Fibroblast of skin of right quadriceps (primary cell): Measurements from ENCODE around the gene ANKRD16.
"Not testable (repeated sequence)": the region's sequence is repeated elsewhere in the genome, so short reads cannot be mapped to it uniquely, and the experiment has no call there.

Experiments used
- DNase-seq: peaks from one replicate; pipeline ENCODE4 v3.0.0-alpha.2; 2013

Gene ANKRD16

DNA sequence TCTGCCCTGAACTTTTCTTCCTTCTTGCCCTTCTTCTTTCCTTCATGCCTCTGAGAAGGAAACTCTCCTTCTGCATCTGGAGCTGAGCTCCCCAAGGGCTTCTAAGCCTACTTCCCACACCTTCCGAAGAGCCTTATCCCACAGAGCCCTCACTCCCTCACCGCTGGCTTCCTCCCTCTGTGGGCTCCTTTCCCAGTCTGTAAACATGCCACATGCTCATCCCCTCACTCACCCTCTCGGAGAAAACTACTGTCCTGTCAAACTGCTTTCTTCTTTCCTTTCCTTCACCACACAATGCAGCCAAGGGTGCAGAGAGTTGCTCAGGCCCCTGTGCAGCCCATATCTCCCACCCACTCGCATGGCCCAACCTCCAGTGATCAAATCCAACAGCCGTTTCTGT, 18.1 kb downstream of the ANKRD16 start:
- DNase-seq, result no peak

DNA sequence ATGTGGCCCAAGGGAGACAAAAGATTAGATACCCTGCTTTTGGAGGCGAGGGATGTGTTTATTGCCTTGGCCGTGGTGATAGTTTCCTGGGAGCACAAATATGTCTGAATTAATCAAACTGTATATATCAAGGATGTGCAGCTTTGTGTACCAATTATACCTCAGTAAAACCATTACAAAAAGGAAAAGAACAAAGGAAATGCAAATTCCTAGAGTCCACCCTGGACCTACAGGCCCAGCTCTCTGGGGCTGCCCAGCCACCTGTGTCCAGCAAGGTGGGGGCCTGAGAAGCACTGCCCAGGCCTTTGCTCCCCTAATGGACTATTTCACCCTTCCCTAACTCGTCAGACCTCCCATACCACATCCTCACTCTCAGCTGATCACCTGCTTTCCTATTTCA, 20.5 kb downstream of the ANKRD16 start:
- no peak for DNase-seq

DNA sequence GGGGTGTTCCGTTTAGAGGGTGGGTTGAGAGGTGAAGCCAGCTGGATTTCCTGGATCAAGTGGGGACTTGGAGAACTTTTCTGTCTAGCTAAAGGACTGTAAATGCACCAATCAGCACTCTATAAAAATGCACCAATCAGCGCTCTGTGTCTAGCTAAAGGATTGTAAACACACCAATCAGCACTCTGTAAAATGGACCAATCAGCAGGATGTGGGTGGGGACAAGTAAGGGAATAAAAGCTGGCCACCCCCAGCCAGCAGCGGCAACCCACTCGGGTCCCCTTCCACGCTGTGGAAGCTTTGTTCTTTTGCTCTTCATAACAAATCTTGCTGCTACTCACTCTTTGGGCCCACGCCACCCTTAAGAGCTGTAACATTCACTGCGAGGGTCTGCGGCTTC, 21.3 kb downstream of the ANKRD16 start:
- DNase-seq, result not testable (repeated sequence)

DNA sequence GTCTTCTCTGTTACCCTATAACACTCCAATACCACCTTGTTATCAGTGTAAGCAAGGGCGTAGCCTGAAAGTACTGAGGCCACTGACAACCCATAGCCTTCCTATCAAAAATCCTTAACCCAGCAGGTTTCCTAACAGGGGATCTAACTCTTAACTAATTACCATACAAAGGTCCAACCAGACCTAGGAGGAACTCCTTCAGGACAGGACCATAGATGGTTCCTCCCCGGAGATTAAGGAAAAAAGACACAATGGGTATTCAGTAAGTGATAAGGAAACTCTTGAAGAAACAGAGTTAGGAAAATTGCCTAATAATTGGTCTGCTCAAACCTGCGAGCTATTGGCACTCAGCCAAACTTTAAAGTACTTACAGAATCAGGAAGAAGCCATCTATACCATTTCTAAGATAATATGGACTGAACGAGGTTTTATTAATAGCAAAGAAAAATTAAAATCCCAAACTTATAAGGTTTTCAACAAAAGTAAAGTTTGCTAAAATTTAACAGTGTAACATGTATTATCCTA, 22.5 kb downstream of the ANKRD16 start:
- DNase-seq, result not testable (repeated sequence)

DNA sequence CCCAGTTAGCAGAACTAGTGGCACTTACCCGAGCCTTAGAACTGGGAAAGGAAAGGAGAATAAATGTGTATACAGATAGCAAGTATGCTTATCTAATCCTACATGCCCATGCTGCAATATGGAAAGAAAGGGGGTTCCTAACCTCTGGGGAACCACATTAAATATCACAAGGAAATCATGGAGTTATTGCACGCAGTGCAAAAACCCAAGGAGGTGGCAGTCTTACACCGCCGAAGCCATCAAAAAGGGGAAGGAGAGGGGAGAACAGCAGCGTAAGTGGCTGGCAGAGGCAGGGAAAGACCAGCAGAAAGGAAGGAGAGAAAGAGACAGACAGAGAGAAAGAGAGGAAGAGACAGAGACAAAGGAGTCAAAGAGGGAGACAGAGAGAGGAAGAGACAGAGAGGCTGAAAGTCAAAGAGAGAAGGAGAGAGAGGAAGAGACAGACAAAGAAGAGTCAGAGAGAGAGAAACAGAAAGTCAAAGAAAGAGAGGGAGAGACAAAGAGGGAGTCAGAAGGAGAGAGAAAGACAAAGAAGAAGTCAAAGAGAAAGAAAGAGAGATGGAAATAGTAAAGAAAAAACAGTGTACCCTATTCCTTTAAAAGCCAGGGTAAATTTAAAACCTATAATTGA, 23.1 kb downstream of the ANKRD16 start:
- DNase-seq, result not testable (repeated sequence)

DNA sequence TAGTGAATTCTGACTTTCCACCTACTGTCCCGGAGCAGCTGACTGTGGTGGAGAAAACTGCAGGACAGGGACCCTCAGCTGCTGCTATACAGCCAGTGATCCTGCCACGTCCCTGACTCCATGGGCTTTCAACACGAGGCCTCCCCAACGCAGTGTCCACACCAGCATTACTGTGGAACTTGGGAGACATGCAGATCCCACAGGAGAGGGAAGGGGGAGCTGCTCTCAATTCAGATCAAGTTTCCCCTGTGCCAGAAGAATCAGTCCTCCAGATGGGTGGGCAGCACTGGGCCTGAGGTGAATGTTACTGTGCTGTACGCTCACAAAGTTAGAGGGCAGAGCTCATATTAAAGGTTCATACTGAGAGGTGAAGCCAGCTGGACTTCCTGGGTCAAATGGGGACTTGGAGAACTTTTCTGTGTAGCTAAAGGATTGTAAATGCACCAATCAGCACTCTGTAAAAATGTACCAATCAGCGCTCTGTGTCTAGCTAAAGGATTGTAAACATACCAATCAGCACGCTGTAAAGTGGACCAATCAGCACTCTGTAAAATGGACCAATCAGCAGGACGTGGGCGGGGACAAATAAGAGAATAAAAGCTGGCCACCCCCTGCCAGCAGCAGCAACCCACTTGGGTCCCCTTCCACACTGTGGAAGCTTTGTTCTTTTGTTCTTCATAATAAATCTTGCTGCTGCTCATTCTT, 26.6 kb downstream of the ANKRD16 start:
- not testable (repeated sequence) for DNase-seq

DNA sequence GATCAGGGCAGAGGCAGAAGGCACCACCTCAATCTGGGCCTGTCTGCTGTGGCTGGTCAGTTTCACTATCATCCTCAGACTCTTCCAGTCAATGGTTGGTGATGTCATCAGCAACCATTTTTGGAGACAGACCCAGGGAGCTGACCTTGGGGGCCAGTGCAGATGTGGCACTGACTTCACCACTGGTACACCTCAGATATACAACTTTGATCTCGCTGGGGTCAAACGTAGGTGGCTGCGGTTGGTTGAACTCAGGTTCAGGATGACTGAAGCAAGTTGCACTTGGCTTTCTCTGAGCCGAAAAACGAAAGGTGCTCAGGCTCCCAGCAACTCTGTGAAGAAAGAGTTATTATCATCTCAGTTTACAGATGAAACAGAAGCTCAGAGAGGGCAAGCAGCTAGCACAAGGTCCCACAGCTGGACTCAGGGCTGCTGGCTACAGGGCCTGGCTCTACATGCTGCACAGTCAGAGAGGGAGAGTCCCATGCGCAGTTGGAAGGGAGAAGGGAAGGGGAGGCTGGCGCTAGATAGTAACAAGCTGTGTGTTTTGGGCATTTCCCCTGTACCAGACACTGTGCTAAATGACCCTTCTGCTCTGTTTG, 27.2 kb downstream of the ANKRD16 start:
- no peak for DNase-seq

DNA sequence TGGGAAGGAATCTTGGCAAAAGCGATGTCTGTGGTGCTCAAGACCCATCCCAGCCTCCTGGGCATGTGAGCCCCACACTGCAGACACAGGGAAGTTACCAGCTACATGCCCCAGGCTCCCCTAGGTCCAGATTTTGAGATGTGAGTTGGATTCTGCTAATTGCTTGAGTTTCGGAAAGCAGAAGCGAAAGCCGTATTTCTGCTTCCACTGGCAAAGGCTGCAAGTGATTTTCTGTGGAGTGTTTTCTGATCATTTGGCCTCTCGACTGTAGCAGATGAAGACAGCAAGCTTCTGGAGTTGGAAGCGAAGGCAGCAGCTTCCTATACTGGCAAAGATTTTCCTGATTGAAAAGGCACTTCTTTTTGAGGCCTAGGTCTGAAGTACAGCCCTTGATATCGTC, 29.6 kb downstream of the ANKRD16 start:
- DNase-seq, result no peak

DNA sequence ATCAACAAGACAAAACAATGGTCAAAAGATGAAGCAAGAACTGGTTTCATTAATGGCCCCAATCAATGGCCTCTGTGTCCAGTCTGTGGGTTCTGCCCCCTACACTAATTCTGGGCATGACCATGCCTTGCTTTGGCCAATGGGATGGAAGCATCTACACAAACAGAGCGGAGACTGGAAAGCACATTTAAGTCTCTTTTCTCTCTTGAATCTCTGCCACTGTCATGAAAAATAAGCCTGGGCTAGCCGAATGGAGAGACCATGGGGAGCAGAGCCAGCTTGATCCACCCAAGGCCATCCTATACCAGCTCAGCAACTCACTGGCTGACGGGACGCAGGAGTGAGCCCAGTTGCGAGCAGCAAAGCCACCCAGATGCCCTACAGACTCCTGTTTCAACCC, 30.9 kb downstream of the ANKRD16 start:
- no peak for DNase-seq

DNA sequence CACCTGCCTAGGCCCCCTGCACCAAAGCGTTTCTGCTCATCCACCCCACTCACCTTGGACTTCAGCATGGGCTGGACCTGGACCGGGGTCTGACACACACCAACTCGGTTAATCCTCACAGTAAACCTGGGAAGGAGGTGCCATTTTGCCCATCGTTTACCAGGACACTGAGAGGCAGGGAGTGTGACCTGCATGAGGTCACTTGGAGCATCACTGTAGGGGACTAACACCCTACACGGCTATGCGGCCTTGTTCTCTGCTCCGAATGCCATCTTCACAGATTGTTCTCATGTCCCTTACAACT, 33.0 kb downstream of the ANKRD16 start:
- DNase-seq, result no peak

DNA sequence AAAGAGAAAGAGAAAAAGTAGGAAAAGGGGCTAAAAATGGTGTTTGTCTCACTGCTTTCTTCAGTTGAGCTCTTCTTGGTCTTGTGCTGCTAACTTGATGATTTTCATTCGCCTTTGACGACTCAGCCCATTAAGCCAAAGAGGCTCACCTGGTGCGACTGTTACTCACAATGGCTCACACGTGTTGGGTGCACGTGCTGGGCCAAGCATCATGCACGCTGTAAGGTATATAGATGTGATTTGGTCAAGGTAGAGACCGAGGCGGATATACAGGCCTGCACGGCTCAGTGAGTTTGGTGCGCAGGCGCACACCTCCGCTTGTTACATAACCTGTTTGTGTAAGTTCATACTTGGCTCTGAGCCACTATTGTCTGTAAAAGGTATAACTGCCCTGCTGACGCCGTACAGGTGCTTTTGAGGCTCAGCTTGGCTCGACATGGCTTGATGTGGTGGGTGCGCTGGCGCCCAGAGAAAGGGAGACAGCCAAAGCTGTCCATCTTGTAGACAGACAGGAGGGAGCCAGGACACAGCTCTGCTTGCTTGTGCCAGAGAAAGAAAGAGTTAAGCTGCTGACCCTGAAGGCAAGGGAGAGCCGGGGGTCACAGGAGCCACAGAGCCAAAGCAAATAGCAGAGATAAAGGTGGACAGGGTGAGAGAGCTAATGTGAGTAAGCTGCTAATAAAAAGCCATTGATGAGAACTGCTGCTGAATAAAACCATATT, 33.6 kb downstream of the ANKRD16 start:
- no peak for DNase-seq

DNA sequence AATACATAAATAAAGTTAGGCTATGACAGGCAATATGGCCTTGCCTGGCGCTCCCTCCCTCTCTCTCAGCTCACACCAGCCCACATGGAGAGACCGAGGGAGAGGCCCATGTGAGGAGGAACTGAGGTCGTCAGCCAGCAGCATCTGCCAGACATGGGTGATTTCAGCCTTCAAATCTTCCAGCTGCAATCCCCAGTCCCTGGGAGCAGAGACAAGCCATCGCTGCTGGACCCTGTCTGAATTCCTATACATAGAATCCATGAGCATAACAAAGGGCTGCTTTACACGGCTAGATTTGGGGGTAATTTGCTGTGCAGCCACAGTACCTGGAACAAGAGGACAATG, 35.6 kb downstream of the ANKRD16 start:
- no peak for DNase-seq

DNA sequence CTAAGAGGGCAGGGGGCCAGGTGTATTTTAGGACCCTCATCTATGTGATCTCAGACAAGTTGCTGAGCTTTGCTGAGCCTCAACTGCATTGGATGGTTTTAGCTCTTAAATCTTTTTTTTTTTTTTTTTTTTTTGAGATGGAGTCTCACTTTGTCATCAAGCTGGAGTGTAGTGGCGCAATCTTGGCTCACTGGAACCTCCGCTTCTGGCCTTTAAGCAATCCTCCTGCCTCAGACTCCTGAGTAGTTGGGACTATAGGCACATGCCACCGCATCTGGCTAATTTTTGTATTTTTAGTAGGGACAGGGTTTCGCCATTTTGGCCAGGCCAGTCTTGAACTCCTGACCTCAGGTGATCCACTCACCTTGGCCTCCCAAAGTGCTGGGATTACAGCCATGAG, 43.0 kb downstream of the ANKRD16 start:
- DNase-seq, result not testable (repeated sequence)

DNA sequence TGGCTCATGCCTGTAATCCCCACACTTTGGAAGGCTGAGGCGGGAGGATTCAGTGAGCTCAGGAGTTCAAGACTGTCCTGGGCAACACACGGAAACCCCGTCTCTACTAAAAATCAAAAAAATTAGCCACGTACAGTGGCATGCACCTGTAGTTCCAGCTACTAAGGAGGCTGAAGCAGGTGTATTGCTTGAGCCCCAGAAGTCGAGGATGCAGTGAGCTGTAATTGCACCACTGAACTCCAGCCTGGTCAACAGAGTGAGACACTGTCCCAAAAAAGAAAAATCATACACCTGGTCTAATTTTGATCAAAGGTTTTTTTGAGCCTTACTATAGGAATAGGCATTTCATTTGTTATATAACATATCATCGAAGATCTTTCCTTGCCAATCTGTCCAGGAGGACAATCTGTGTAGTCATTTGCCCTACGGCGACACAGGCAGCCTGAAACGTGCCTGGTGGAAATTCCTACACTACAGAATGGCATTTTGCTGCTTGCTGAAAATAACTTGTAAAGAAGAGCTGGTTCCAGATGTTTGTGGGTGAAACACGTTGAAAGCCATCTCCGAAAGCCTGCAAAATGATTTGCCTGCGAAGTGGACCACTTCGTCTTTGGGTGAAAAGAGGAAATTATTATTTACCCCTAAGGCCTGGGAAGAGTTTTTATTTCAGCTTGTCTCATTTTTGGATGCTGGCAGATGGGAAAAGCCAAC, 45.2 kb downstream of the ANKRD16 start:
- no peak for DNase-seq

DNA sequence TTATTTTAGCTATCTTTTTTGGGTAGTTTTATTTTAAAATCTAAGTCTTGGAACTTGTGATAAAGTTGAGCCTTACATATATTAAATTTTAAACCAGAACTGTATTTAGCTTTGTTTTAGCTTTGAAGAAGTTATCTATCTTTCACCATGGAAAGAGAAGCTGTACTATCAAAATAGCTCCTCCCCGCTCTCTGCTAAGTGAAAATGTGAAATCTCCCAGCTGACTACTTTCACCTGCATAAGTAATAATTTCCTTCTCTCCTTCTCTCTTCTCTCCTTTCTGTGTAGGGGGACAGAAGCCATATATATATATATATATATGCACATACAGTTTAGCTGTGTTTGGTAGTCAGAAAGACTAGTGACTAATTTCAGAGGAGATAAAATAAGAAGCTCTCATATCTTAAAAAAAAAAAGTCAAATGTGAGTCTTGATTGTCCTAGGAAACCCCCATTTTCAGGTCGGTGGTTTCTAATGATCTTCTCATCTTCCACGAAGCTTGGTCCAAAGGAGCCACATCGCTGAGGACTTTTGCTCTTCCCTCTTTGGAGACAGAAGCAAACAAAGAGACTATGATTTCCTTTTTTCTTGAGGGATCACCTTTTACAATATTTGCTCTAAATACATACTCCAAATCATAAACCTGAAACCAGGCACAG, 45.9 kb downstream of the ANKRD16 start:
- no peak for DNase-seq

DNA sequence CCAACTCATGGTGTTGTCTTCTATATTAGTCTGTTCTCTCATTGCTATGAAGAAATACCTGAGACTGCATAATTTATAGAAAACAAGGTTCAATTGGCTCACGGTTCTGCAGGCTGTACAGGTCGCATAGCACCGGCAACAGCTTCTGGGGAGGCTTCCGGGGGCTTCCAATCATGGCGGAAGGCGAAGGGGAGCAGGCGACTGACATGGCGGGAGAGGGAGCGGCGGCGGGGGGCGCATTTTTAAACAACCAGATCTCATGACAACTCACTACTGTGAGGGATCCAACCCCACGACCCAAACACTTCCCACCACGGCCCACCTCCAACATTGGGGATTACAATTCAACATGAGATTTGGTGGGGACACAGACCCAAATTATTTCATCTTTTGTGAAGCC, 47.7 kb downstream of the ANKRD16 start:
- DNase-seq, result no peak

DNA sequence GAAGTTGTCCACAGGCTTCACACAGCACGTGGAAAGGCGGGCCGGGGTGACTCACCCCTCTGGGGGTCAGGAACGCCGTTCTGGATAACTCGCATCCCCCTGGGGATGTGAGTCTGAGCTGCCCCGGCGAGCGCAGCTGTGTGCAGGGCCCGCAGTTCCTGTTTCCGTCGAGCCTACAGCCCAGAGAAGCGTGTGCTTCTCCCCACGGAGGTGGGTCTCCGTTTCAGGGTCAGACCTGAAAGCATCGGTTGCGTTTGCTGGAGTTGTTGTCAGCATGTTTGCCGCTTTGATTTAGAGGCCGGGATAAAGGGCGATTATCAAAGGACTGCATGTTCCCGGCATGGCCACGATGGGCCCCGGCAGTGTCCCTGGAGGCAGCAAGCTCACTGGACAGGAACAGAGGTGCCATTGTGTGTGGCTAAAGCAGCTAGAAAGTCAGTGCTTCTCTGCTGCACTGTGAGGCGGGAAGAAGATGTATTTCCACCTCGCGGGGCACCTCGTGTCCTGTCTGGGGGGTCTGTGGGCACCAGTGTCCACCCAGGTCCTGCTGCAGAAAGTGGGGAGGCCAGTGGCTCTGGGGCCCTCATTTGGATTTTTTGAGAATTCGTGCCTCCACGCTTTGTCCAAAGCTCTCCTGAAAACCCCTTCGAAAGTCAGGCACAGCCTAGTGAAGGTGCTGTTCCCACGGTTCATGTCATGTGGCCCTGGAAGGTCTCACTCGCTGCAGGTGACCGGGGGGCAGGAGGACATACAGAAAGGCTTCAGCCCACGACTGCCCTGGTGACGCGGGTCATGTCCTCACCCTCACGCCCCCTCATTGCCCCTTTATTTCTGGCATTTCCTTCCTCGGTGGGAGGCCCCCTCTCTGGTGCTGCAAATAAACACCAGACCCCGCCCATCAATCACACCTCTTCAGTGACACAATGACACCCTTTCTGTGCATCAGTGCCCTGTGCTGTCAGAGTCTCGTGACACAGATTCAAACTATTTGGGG, 49.1 kb downstream of the ANKRD16 start:
- DNase-seq, result peak; percentile 57

DNA sequence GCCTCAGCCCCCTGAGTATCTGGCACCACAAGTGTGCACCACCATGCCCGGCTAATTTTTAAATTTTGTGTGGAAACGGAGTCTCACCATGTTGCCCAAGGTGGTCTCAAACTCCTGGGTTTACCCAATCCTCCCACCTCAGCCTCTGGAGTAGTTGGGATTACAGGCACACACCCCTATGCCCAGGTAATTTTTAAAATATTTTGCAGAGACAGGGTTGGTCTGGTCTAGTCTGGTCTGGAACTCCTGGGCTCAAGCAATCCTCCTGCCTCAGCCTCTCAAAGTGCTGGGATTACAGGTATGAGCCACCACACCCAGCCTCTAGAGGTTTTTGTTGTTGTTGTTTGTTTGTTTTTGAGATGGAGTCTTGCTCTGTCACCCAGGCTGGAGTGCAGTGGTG, 53.5 kb downstream of the ANKRD16 start:
- DNase-seq, result not testable (repeated sequence)

DNA sequence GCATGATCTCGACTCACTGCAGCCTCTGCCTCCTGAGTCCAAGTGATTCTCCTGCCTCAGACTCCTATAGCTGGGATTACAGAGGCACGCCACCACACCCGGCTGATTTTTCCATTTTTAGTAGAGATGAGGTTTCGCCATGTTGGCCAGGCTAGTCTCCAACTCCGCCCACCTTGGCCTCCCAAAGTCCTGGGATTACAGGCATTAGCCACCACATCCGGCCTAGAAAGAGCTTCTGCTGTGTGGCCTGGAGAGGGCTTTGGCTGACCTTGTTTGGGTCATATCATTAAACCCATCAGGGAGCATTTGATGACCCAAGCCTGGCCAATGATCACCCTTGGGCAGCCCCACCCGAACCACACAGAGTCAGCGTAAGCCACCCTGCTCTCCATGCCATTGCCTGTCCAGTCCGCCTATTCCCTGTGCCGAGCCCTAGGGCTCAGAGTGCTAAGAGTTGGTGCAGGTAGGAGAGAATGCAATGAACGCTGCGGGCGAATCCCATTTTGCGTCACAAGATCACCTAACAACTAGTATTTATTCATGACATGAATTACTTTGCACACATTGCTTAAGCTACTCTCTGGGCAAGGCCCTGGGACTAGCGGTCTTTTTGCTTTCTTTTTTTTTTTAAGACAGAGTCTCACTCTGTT, 54.1 kb downstream of the ANKRD16 start:
- no peak for DNase-seq

DNA sequence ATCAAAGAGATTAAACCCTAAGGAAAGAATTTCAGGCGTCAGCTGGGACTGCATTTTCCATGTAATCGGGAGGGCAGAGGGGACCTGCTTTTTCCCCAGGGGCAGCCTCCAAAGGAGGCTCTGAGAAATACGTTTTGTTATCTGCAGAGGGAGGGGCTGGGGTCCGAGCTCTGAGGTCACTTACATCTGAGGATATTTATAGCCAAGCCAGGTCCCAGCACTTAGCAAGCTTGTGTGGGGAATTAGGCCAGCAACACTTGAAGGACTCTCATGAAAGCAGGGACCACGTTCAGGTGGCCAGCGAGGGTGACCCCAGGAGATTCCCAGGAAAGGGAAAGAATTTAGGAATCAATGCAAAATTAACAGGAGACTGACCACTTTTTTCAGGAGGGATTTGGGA, 55.9 kb downstream of the ANKRD16 start:
- no peak for DNase-seq

DNA sequence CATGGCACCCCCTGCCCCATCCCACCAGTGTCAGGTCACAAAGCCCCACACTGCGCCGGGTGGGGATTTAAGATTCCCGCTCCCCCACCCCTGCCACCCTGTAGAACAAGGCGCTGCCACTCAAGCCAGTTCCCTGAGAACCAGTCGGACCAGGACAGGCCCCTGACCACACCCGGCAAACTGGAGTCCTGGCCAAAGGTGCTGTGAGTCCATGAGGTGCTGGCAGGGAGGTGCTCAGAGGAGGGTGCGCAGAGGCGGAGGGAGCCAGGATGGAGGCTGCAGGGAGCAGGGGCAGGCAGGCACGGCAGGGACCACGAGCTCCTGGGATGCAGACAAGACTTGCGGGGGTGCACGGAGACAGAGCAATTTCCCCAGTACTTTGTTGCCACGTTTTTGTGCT, 56.7 kb downstream of the ANKRD16 start:
- DNase-seq, result no peak
